Activated CD4-positive, alpha-beta T cell treated with anti-CD3 and anti-CD28 coated beads, Interleukin-2, amount 50 U/mL, for 24 hours (primary cell): Measurements from ENCODE around the gene MTHFD1L.
A peak's percentile ranks its signal among the peaks of the same experiment; 100 is the strongest.

Source experiments
- DNase-seq, 2 donors: peaks; one replicate each; pipeline ENCODE4 v3.0.0-alpha.2; 2020; ENCODE audit warnings: low read depth in 1 of 2, low spot score in 1 of 2

MTHFD1L gene

GRCh38 chr6:150932996-150933395 lies 67.5 kb downstream of the MTHFD1L start:
- DNase-seq = no peak

DNA sequence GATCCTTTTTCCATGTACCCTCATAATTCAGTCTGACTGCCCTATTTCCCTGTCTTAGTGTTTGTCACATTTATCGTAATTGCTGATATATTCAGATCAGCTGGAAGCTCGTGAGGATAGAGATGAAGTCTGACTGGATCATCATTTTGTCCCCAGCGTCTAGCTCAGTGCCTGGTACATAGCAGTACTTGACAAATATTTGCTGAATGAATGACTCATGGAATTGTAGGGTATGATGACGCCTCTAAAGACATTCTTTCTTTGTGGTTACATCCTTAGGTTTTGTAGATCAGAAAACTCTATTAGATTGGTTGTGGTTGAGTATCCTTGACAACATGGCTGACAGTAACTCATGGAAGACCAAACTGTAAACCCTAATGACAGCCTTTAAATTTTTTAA lies 68.9 kb downstream of the MTHFD1L start:
- no peak for DNase-seq

DNA sequence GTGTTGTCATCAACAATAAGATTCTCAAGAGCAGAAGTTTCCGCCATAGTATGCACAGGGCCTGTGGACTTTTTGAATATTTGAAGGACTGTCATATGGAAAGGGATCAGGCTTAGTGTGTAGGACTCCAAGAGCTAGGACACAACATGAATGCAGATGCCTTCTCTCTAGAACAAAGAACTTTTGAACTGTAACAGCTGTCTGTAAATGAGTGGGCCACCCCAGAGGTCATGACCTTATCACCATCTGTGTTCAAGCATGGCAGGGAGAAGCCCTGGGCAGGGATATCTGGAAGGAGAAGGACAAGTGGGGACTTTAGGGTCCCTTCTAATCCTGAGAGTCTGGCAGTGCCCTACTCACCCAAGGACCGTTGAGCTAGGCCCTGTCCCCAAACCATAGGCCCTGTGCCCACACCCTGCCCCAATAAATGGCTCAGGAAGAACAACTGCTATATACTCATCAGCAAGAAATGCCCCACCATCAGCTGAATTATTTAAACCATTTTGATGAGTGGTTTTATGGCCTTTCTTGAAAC lies 70.6 kb downstream of the MTHFD1L start:
- no peak for DNase-seq

DNA sequence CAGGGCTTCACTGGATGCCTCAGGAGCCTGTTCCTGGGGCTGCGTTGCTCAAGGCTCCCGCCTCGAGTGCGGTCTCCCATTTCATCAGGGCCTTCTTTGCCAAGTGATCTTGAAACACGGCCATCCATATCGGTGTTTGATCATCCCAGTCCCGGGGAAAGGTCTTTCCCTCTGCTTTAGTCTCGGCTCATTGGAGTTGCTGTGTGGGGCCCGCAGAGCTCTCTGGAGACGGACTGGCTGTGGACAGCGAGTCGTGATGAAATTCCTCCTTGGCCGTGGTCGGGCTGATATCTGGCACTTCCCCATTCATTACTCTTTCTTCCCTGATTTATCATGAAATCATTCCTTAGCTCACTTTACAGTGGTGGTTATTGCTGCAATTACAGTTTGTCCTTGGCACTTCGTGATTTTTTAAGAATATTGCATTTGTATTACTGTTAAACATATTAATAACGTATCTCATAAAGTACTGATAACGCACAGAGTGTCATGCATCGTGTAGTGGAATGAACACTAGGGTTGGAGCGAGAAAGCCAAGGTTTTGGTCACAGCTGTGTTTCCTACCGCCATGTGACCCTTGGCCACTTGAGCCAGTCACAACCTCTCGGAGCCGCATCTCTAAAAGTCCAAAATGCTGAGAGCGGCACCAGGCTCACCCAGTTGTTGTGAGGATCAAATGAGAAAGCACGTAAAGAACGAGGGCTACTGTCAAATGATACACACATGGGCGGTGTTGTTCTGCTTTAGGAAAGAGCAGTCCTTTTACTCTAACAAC lies 71.8 kb downstream of the MTHFD1L start:
- no peak for DNase-seq

DNA sequence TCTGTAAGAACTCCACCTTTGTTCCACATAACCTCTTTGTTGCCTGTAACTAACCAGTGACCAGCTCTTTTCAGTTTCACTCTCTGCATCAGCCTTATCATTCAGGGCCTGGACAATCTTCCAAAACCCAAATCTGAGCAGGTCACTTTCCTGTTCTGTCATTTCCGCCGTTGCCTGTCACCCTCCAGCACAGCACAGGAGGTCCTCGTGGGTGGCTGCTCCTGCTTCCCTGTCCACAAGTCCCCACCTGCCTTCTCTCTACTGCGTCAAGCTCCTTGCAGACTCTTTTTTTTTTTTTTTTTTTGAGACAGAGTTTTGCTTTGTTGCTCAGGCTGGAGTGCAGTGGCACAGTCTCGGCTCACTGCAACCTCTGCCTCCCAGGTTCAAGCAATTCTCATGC lies 73.9 kb downstream of the MTHFD1L start:
- no peak for DNase-seq

DNA sequence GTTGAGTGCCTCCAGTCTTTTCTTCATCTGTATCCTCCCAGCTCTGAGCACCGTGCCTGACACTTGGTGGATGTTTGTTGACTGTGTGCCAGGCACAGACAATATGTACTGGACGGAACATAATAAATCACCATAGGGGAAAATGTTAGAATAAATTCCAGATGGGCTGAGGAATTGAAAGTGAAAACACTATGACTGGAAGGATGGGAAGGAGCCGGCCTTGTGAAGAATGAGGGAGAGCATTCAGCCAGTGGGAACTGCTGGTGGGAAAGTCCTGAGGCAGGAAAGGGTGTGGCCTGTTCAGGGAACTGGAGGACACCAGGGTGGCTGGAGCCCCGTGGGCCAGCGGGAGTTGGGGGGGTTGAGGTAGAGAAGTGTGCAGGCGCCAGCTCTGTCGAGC lies 75.4 kb downstream of the MTHFD1L start:
- no peak for DNase-seq

DNA sequence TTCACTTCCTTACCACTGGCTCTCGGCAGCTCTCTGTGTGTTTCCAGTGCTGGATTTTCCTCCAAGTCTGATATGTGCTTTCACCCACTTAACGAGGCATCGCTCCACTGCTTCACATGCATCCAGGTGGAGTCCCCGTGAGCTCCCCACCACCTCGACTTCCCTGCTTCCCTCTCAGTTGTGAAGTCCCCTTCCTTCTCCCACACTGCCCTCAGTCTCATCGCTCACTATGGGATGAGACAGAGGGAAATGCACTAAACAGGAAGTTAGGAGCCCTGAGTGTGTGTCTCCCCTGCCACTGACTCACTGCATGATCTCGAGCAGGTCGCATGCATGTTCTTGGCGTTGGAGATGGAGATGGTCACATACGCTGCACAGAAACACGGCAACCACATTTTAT lies 84.0 kb downstream of the MTHFD1L start:
- DNase-seq = no peak

DNA sequence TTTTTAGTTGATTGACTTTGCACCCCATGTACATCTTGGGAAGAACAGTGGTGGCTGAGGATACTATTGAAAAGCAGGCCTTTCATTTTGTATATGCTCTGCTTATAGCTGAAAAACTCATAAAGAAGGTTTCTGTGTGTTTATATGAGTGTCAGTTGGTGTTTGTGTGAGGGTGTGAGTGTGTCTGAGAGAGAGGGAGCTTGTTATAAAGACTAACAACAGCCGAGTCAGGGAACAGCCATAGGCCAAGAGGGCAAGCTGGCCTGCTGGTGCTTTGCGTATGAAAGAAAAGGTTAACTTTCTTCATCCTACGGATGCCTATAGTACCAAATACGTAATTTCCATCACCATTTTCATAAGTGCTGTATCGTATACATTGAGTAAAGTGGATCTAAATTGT lies 88.3 kb downstream of the MTHFD1L start:
- DNase-seq = no peak

- DNase-seq = no peak
These were observed 93.7 kb downstream of the MTHFD1L start for GRCh38 chr6:150959166-150959565.

- DNase-seq = no peak
These were observed 96.9 kb downstream of the MTHFD1L start for GRCh38 chr6:150962436-150962835.

DNA sequence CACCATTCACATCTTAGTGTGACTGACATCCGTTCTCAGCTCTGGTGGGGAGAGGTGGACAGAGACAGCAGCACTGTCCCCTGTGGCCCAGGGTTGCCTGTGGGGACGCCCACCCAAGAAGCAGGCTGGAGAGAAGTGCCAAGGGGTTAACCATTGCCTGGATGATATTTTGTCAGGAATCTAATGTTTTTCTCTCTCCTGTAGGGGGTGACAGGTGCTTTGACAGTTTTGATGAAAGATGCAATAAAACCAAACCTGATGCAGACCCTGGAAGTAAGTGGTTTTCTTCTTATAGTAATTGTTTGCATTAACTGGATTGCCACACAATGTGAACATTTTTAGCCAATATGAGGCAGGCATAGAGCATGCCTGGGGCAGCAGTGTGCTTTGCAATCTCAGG lies 99.3 kb downstream of the MTHFD1L start:
- DNase-seq = no peak

DNA sequence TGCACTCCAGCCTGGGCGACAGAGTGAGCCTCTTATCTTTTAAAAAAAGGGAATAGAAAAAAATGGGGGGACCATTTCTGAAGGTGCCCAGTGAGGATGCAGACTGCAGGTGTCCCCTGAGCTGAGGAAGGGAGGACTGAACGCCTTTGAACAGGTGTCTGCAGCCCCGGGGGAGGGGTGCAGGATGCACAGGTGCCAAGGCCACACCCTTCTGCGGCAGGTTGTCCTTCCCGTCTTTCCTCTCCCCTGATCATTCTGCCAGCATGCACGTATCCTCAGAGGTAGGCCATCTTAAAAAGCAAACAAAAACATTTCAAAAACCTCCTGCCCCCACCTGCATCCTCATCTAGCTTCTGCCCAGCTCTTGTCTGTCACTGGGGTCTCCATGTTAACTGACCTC lies 101.3 kb downstream of the MTHFD1L start:
- DNase-seq = no peak

DNA sequence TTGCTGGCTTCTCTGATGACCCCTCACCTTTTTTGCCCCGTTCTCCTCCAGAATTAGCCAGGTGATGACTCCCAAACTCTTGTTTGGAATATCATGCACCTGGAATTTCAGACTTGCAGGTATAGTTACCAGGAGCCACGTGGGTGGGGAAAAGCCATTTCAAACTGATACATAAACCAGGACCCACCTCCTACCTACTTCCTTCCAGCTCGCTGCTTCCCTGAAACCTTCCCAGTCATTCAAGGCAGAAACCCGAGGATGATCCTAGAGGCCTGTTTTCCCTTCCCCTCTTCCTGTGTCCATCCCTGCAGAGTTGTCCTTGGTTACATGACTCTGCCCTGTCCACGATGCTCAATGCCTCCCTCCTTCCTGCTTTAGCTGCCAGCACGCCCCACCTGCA lies 101.9 kb downstream of the MTHFD1L start:
- no peak for DNase-seq

GRCh38 chr6:150967910-150968309 lies 102.4 kb downstream of the MTHFD1L start:
- no peak for DNase-seq

- no peak for DNase-seq
These were observed 104.4 kb downstream of the MTHFD1L start for GRCh38 chr6:150969901-150970300.

GRCh38 chr6:150971219-150971618 lies 105.7 kb downstream of the MTHFD1L start:
- no peak for DNase-seq

GRCh38 chr6:150975136-150975535 lies 109.6 kb downstream of the MTHFD1L start:
- DNase-seq = no peak

DNA sequence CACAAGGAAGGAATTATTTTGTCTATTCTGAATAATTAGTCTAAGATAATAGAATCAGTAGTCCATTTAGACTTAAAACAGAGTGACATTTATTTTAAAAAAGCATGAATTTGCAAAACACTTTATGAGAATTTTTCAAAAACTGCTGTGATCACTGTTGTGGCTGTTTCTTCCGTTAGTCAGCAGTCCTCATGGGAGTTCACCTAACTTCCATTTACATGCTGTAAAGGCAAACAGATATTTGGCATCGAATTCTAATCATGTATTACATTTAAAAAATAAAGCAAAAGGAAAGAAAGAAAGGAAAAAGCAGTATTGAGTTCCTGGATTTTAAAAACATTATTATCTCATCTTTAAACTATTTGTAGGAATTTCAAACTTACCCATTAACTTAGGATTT lies 111.8 kb downstream of the MTHFD1L start:
- no peak for DNase-seq

- no peak for DNase-seq
These were observed 113.1 kb downstream of the MTHFD1L start for GRCh38 chr6:150978624-150979023.

DNA sequence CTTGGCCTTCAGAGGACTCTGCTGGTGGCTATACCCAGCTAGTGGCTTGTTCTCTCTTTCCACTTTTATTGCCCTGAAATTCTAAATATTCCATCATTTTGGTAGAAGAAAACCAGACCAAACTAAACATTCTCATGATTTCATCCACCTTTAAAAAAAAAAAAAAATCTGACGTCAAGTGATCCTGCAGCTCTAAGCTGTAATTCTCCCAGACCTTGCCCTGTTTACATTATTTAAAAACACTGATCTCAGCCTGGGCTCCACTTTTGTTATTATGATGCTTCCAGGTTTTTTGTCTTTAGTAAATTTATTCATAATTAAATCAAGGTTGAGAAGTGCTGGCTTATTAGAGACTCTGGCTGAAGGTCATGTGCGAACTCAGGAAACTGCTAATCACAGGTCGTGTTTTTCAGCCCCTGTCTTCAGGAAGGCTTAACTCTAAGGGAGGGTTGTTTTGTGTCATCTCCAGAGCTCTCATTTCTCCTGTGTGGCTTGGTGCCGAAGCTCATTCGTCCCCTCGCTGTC lies 114.4 kb downstream of the MTHFD1L start:
- no peak for DNase-seq

DNA sequence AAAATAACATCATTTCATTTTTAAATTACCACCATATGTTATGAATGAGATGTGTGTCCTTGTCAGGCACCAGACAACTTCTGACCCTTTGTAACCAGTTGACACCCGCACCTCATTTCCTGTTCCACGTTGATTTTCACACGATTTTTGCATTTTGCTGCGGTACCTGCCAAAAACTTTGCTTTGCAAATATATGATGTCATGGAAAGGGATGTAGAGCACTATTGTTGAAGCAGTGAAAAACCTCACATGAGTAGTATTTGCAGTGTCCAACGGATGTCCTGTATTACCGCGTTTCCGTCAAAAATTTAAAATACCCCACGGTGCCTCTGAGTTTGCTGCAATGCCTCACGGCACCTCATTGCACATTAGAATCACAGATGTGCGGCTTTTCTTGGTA lies 115.6 kb downstream of the MTHFD1L start:
- DNase-seq = no peak

- no peak for DNase-seq
These were observed 116.2 kb downstream of the MTHFD1L start for GRCh38 chr6:150981669-150982068.

GRCh38 chr6:150987371-150987828 lies 121.9 kb downstream of the MTHFD1L start:
- DNase-seq = peak in 1 of 2 donors; percentile 10
